ENCODE results near the gene GOLIM4.

- TF ChIP-seq CTCF (IDR thresholded peaks at IDR 0.05; ENCODE audit: low read depth, low read length, missing input control) (no peak), EGR1 (IDR thresholded peaks at IDR 0.05; ENCODE audit: low read depth in 2 of 2) (no peak), SP1 (IDR thresholded peaks at IDR 0.05) (no peak), RAD21 (IDR thresholded peaks at IDR 0.05) (no peak), REST (IDR thresholded peaks at IDR 0.05) (no peak), TAF1 (conservative IDR thresholded peaks at IDR 0.05) (no peak), YY1 (IDR thresholded peaks at IDR 0.05) (no peak), MAX (IDR thresholded peaks at IDR 0.05) (no peak)
Measured at GRCh38 chr3:168006584-168006983, 89.1 kb downstream of the GOLIM4 start.

Data from liver (tissue), 3 donors.